ENCODE measurements around the gene SASS6. TPM values are rescaled to one million over a fixed set of nuclear protein-coding genes. Genes with fewer than 3 reads are reported as not detected.

SASS6 gene
- total and polyA plus RNA-seq, 4 experiments from 2014 or later: 1.5 to 5.8 (median 4.0) TPM

GRCh38 chr1:100141192-100141591 is 8.5 kb upstream of the SASS6 start:
- Histone ChIP-seq H3K27me3 (ENCODE audit: insufficient read depth, low read length) (no peaks in the 10 kb centered on the region), H3K4me3 (ENCODE audit: low read length in 2 of 2) (no peak overlapping the region), H3K36me3 (ENCODE audit: insufficient read depth, low read length) (peaks cover 73% of the 10 kb centered on the region), H3K4me1 (ENCODE audit: insufficient read depth, low read length) (no peaks in the 10 kb centered on the region), H3K9me3 (ENCODE audit: control insufficient read depth in 1 of 2, low read length in 2 of 2) (no peaks in the 10 kb centered on the region), H3K27ac (ENCODE audit: low read depth, low read length) (no peak overlapping the region)
- Mint-ChIP-seq H3K27ac (no peak overlapping the region), H3K9me3 (peaks cover 0 to 3% (median 0%) of the 10 kb centered on the region in 8 donors), H3K4me1 (peaks cover 0 to 13% (median 11%) of the 10 kb centered on the region in 4 donors), H3K4me3 (no peak overlapping the region), H3K27me3 (no peaks in the 10 kb centered on the region), H3K36me3 (peaks cover 51 to 74% of the 10 kb centered on the region in 2 donors)
- no peak for DNase-seq
- ChIA-PET CTCF (ENCODE audit: partially characterized antibody) (interaction anchor here (0.5 kb wide), 1 partner anchor 241 kb away, joined by 4 read pairs; no protein-coding TSS in a partner anchor), POLR2A (ENCODE audit: partially characterized antibody) (interaction anchor here (1.0 kb wide), 1 partner anchor 8 kb away, joined by 4 read pairs; the partner anchor contains the start of genes SASS6 and TRMT13)
- intact Hi-C loops (cut with micrococcal nuclease): no loop called here

GRCh38 chr1:100137602-100138001 is 4.9 kb upstream of the SASS6 start:
- CTCF ChIA-PET (ENCODE audit: partially characterized antibody): no interaction called here
- Mint-ChIP-seq H3K27ac (no peak overlapping the region), H3K27me3 (no peaks in the 10 kb centered on the region), H3K4me1 (peaks cover 19 to 36% (median 25%) of the 10 kb centered on the region in 4 donors), H3K4me3 (no peak overlapping the region), H3K9me3 (peaks cover 0 to 2% (median 0%) of the 10 kb centered on the region in 8 donors), H3K36me3 (peaks cover 35 to 58% of the 10 kb centered on the region in 2 donors)
- Histone ChIP-seq H3K4me1 (ENCODE audit: insufficient read depth, low read length) (peaks cover 21% of the 10 kb centered on the region), H3K27me3 (ENCODE audit: insufficient read depth, low read length) (no peaks in the 10 kb centered on the region), H3K4me3 (ENCODE audit: low read length in 2 of 2) (no peak overlapping the region), H3K9me3 (ENCODE audit: control insufficient read depth in 1 of 2, low read length in 2 of 2) (no peaks in the 10 kb centered on the region), H3K36me3 (ENCODE audit: insufficient read depth, low read length) (peaks cover 45% of the 10 kb centered on the region), H3K27ac (ENCODE audit: low read depth, low read length) (no peak overlapping the region)
- intact Hi-C loops (cut with micrococcal nuclease): loop anchor here (10.0 kb wide), 1 partner anchor 333 kb away; no protein-coding TSS in a partner anchor
- DNase-seq: no peak
- POLR2A ChIA-PET (ENCODE audit: partially characterized antibody): no interaction called here

GRCh38 chr1:100134872-100135271 is 2.1 kb upstream of the SASS6 start:
- no peaks in the 10 kb centered on the region for H3K27me3 Mint-ChIP-seq
- Histone ChIP-seq H3K4me3 (ENCODE audit: low read length in 2 of 2) (no peak overlapping the region), H3K27ac (ENCODE audit: low read depth, low read length) (no peak overlapping the region), H3K9me3 (ENCODE audit: control insufficient read depth in 1 of 2, low read length in 2 of 2) (no peaks in the 10 kb centered on the region), H3K4me1 (ENCODE audit: insufficient read depth, low read length) (peaks cover 29% of the 10 kb centered on the region), H3K27me3 (ENCODE audit: insufficient read depth, low read length) (no peaks in the 10 kb centered on the region), H3K36me3 (ENCODE audit: insufficient read depth, low read length) (peaks cover 19% of the 10 kb centered on the region)
- H3K4me3 Mint-ChIP-seq: peak overlapping the region in 6 of 8 donors; percentile 25 to 78 (median 56)
- ChIA-PET CTCF (ENCODE audit: partially characterized antibody) (no interaction called here), POLR2A (ENCODE audit: partially characterized antibody) (interaction anchor here (0.8 kb wide), 1 partner anchor 132 kb away, joined by 3 read pairs; no protein-coding TSS in a partner anchor)
- peaks cover 17 to 36% of the 10 kb centered on the region in 2 donors for H3K36me3 Mint-ChIP-seq
- intact Hi-C loops (cut with micrococcal nuclease): loop anchor here (10.0 kb wide), 1 partner anchor 330 kb away; no protein-coding TSS in a partner anchor
- peak overlapping the region in 2 of 7 donors; percentile 40 to 67 for H3K27ac Mint-ChIP-seq
- H3K4me1 Mint-ChIP-seq: peaks cover 23 to 39% (median 32%) of the 10 kb centered on the region in 4 donors
- no peaks in the 10 kb centered on the region for H3K9me3 Mint-ChIP-seq
- no peak for DNase-seq

- Mint-ChIP-seq H3K36me3 (peaks cover 0 to 18% of the 10 kb centered on the region in 2 donors), H3K4me3 (peak overlapping the region; percentile 96 to 99 (median 99)), H3K27ac (peak overlapping the region in 2 of 7 donors; percentile 53 to 94), H3K27me3 (no peaks in the 10 kb centered on the region), H3K4me1 (peaks cover 23 to 39% (median 31%) of the 10 kb centered on the region in 4 donors), H3K9me3 (no peaks in the 10 kb centered on the region)
- intact Hi-C loops (cut with micrococcal nuclease): loop anchor here (2.0 to 10.0 kb wide), 3 partner anchors 221 to 327 kb away; partner anchors contain the start of genes AGL and CDC14A
- H3K9me3 ChIP-seq (ENCODE audit: control insufficient read depth in 1 of 2, low read length in 2 of 2): no peaks in the 10 kb centered on the region
- no peak for DNase-seq
- no peak overlapping the region for H3K27ac ChIP-seq (ENCODE audit: low read depth, low read length)
- H3K36me3 ChIP-seq (ENCODE audit: insufficient read depth, low read length): no peaks in the 10 kb centered on the region
- POLR2A ChIA-PET (ENCODE audit: partially characterized antibody): no interaction called here
- H3K27me3 ChIP-seq (ENCODE audit: insufficient read depth, low read length): no peaks in the 10 kb centered on the region
- H3K4me3 ChIP-seq (ENCODE audit: low read length in 2 of 2): no peak overlapping the region
- CTCF ChIA-PET (ENCODE audit: partially characterized antibody): no interaction called here
- H3K4me1 ChIP-seq (ENCODE audit: insufficient read depth, low read length): peaks cover 29% of the 10 kb centered on the region
Observed at GRCh38 chr1:100131623-100132022, 1.1 kb downstream of the SASS6 start.

GRCh38 chr1:100130552-100131077 is 2.1 kb downstream of the SASS6 start:
- no peak for DNase-seq
- no peaks in the 10 kb centered on the region for H3K27me3 Mint-ChIP-seq
- no peaks in the 10 kb centered on the region for H3K36me3 ChIP-seq (ENCODE audit: insufficient read depth, low read length)
- intact Hi-C loops (cut with micrococcal nuclease): loop anchor here (10.0 kb wide), 1 partner anchor 326 kb away; no protein-coding TSS in a partner anchor
- CTCF ChIA-PET (ENCODE audit: partially characterized antibody): no interaction called here
- peaks cover 28% of the 10 kb centered on the region for H3K4me1 ChIP-seq (ENCODE audit: insufficient read depth, low read length)
- H3K9me3 Mint-ChIP-seq: no peaks in the 10 kb centered on the region
- H3K9me3 ChIP-seq (ENCODE audit: control insufficient read depth in 1 of 2, low read length in 2 of 2): no peaks in the 10 kb centered on the region
- POLR2A ChIA-PET (ENCODE audit: partially characterized antibody): no interaction called here
- H3K4me3 Mint-ChIP-seq: no peak overlapping the region
- peaks cover 22 to 36% (median 30%) of the 10 kb centered on the region in 4 donors for H3K4me1 Mint-ChIP-seq
- H3K27ac ChIP-seq (ENCODE audit: low read depth, low read length): no peak overlapping the region
- no peak overlapping the region for H3K4me3 ChIP-seq (ENCODE audit: low read length in 2 of 2)
- no peaks in the 10 kb centered on the region for H3K27me3 ChIP-seq (ENCODE audit: insufficient read depth, low read length)
- H3K27ac Mint-ChIP-seq: no peak overlapping the region
- H3K36me3 Mint-ChIP-seq: peaks cover 0 to 16% of the 10 kb centered on the region in 2 donors

- Mint-ChIP-seq H3K27me3 (no peaks in the 10 kb centered on the region), H3K27ac (no peak overlapping the region), H3K4me3 (no peak overlapping the region), H3K36me3 (peaks cover 0 to 3% of the 10 kb centered on the region in 2 donors), H3K4me1 (peaks cover 7 to 9% (median 8%) of the 10 kb centered on the region in 4 donors), H3K9me3 (no peaks in the 10 kb centered on the region)
- H3K4me3 ChIP-seq (ENCODE audit: low read length in 2 of 2): no peak overlapping the region
- intact Hi-C loops (cut with micrococcal nuclease): no loop called here
- DNase-seq: no peak
- H3K36me3 ChIP-seq (ENCODE audit: insufficient read depth, low read length): no peaks in the 10 kb centered on the region
- H3K27ac ChIP-seq (ENCODE audit: low read depth, low read length): no peak overlapping the region
- H3K9me3 ChIP-seq (ENCODE audit: control insufficient read depth in 1 of 2, low read length in 2 of 2): no peaks in the 10 kb centered on the region
- ChIA-PET CTCF (ENCODE audit: partially characterized antibody) (interaction anchor here (0.6 kb wide), 1 partner anchor 150 kb away, joined by 4 read pairs; no protein-coding TSS in a partner anchor), POLR2A (ENCODE audit: partially characterized antibody) (no interaction called here)
- peaks cover 6% of the 10 kb centered on the region for H3K4me1 ChIP-seq (ENCODE audit: insufficient read depth, low read length)
- no peaks in the 10 kb centered on the region for H3K27me3 ChIP-seq (ENCODE audit: insufficient read depth, low read length)
Observed at GRCh38 chr1:100127226-100127625, 5.5 kb downstream of the SASS6 start.

- intact Hi-C loops (cut with micrococcal nuclease): no loop called here
- POLR2A ChIA-PET (ENCODE audit: partially characterized antibody): no interaction called here
- no peaks in the 10 kb centered on the region for H3K27me3 Mint-ChIP-seq
- no peaks in the 10 kb centered on the region for H3K4me1 ChIP-seq (ENCODE audit: insufficient read depth, low read length)
- no peaks in the 10 kb centered on the region for H3K27me3 ChIP-seq (ENCODE audit: insufficient read depth, low read length)
- no peak overlapping the region for H3K4me3 ChIP-seq (ENCODE audit: low read length in 2 of 2)
- peaks cover 9 to 16% of the 10 kb centered on the region in 2 donors for H3K36me3 Mint-ChIP-seq
- CTCF ChIA-PET (ENCODE audit: partially characterized antibody): no interaction called here
- no peaks in the 10 kb centered on the region for H3K36me3 ChIP-seq (ENCODE audit: insufficient read depth, low read length)
- no peaks in the 10 kb centered on the region for H3K9me3 Mint-ChIP-seq
- H3K27ac Mint-ChIP-seq: no peak overlapping the region
- H3K4me1 Mint-ChIP-seq: no peaks in the 10 kb centered on the region
- no peak overlapping the region for H3K4me3 Mint-ChIP-seq
- no peak overlapping the region for H3K27ac ChIP-seq (ENCODE audit: low read depth, low read length)
- H3K9me3 ChIP-seq (ENCODE audit: control insufficient read depth in 1 of 2, low read length in 2 of 2): no peaks in the 10 kb centered on the region
- DNase-seq: no peak
Observed at GRCh38 chr1:100122177-100122576, 10.6 kb downstream of the SASS6 start.
